Stimulated activated CD8-positive, alpha-beta memory T cell treated with anti-CD3 and anti-CD28 coated beads, Interleukin-15, amount 100 ng/mL, for 48 hours (primary cell): ENCODE data around the gene GFPT2.

ENCODE experiments used
- DNase-seq, 2 donors: peaks; one replicate each; pipeline ENCODE4 v3.0.0-alpha.2; 2020; ENCODE audit warnings: low read depth in 2 of 2

The GFPT2 gene

GRCh38 chr5:180378438-180379344 lies 25.6 kb upstream of the GFPT2 start:
- no peak for DNase-seq

- DNase-seq, result no peak
These were observed 24.5 kb upstream of the GFPT2 start for GRCh38 chr5:180377556-180378197.

- DNase-seq, result no peak
These were observed 23.4 kb upstream of the GFPT2 start for GRCh38 chr5:180376511-180376910.

- DNase-seq, result no peak
These were observed 22.8 kb upstream of the GFPT2 start for GRCh38 chr5:180375955-180376354.

GRCh38 chr5:180375291-180375690 lies 22.2 kb upstream of the GFPT2 start:
- no peak for DNase-seq

- no peak for DNase-seq
These were observed 20.7 kb upstream of the GFPT2 start for GRCh38 chr5:180373870-180374269.

GRCh38 chr5:180373454-180373853 lies 20.3 kb upstream of the GFPT2 start:
- DNase-seq, result no peak

GRCh38 chr5:180371949-180372348 lies 18.8 kb upstream of the GFPT2 start:
- DNase-seq, result no peak

GRCh38 chr5:180370861-180371641 lies 17.9 kb upstream of the GFPT2 start:
- no peak for DNase-seq

- DNase-seq, result no peak
These were observed 14.9 kb upstream of the GFPT2 start for GRCh38 chr5:180367991-180368390.

GRCh38 chr5:180367300-180367699 lies 14.2 kb upstream of the GFPT2 start:
- DNase-seq, result no peak

GRCh38 chr5:180366326-180366725 lies 13.2 kb upstream of the GFPT2 start:
- DNase-seq, result no peak

GRCh38 chr5:180365829-180366228 lies 12.7 kb upstream of the GFPT2 start:
- no peak for DNase-seq

GRCh38 chr5:180364306-180364856 lies 11.2 kb upstream of the GFPT2 start:
- DNase-seq, result no peak

- DNase-seq, result no peak
These were observed 7.2 kb upstream of the GFPT2 start for GRCh38 chr5:180360078-180360957.

- DNase-seq, result no peak
These were observed 5.6 kb upstream of the GFPT2 start for GRCh38 chr5:180358694-180359093.

GRCh38 chr5:180358179-180358578 lies 5.0 kb upstream of the GFPT2 start:
- no peak for DNase-seq

GRCh38 chr5:180354966-180355365 lies 1.8 kb upstream of the GFPT2 start:
- DNase-seq, result no peak

GRCh38 chr5:180353980-180354452 lies 880 bp upstream of the GFPT2 start:
- DNase-seq, result no peak

GRCh38 chr5:180352116-180353047 lies 754 bp downstream of the GFPT2 start:
- DNase-seq, result no peak
